Measurements from ENCODE around the gene RAB33B.

RAB33B gene

GRCh38 chr4:139492429-139492828 is 38.5 kb downstream of the RAB33B start:
- H3K9me2 ChIP-seq (replicated peaks; ENCODE audit: insufficient read depth, low read length), result no peaks in the 10 kb centered on the region
- no peak overlapping the region for H3K4me3 ChIP-seq (ENCODE audit: insufficient read depth, low read length, poor library complexity, severe bottlenecking)
- H3K9me3 ChIP-seq (ENCODE audit: insufficient read depth, low read length), result no peaks in the 10 kb centered on the region
- TF ChIP-seq EZH2phosphoT487 (conservative IDR thresholded peaks at IDR 0.05; ENCODE audit: low read length) (no peak), CTCF (IDR thresholded peaks at IDR 0.05; ENCODE audit: insufficient read depth, low read length, poor library complexity, severe bottlenecking) (no peak)
- no peaks in the 10 kb centered on the region for H3K27me3 ChIP-seq (ENCODE audit: low read length)
- no peaks in the 10 kb centered on the region; the same call in 1 of the 2 replicates for H3F3A ChIP-seq (ENCODE audit: insufficient read depth)
- H4K20me1 ChIP-seq (ENCODE audit: low read depth, low read length), result no peaks in the 10 kb centered on the region
- H3K9ac ChIP-seq (ENCODE audit: low read length), result no peak overlapping the region
- no peak overlapping the region for H3K4me2 ChIP-seq (ENCODE audit: low read depth, low read length, poor library complexity, severe bottlenecking)
- H2AFZ ChIP-seq (ENCODE audit: low read depth, low read length, severe bottlenecking), result no peak overlapping the region
- no peak overlapping the region for H3K27ac ChIP-seq (ENCODE audit: low read depth, low read length)
- no peaks in the 10 kb centered on the region for H3K79me2 ChIP-seq (ENCODE audit: insufficient read depth, low read length)
- H3K36me3 ChIP-seq (ENCODE audit: low read length), result no peaks in the 10 kb centered on the region

- Histone ChIP-seq H3K27me3 (ENCODE audit: low read length) (no peaks in the 10 kb centered on the region), H3K9me2 (replicated peaks; ENCODE audit: insufficient read depth, low read length) (no peaks in the 10 kb centered on the region), H3K9ac (ENCODE audit: low read length) (no peak overlapping the region), H3F3A (ENCODE audit: insufficient read depth) (no peaks in the 10 kb centered on the region), H3K9me3 (ENCODE audit: insufficient read depth, low read length) (no peaks in the 10 kb centered on the region), H3K4me2 (ENCODE audit: low read depth, low read length, poor library complexity, severe bottlenecking) (no peak overlapping the region), H3K4me3 (ENCODE audit: insufficient read depth, low read length, poor library complexity, severe bottlenecking) (no peak overlapping the region), H4K20me1 (ENCODE audit: low read depth, low read length) (no peaks in the 10 kb centered on the region), H2AFZ (ENCODE audit: low read depth, low read length, severe bottlenecking) (no peak overlapping the region), H3K36me3 (ENCODE audit: low read length) (no peaks in the 10 kb centered on the region), H3K79me2 (ENCODE audit: insufficient read depth, low read length) (no peaks in the 10 kb centered on the region), H3K27ac (ENCODE audit: low read depth, low read length) (no peak overlapping the region)
- TF ChIP-seq CTCF (IDR thresholded peaks at IDR 0.05; ENCODE audit: insufficient read depth, low read length, poor library complexity, severe bottlenecking) (no peak), EZH2phosphoT487 (conservative IDR thresholded peaks at IDR 0.05; ENCODE audit: low read length) (no peak)
Measured at GRCh38 chr4:139493176-139493575, 39.3 kb downstream of the RAB33B start.

- Histone ChIP-seq H3K9me3 (ENCODE audit: insufficient read depth, low read length) (no peaks in the 10 kb centered on the region), H3K36me3 (ENCODE audit: low read length) (no peaks in the 10 kb centered on the region), H3K79me2 (ENCODE audit: insufficient read depth, low read length) (no peaks in the 10 kb centered on the region), H4K20me1 (ENCODE audit: low read depth, low read length) (no peaks in the 10 kb centered on the region), H3K4me2 (ENCODE audit: low read depth, low read length, poor library complexity, severe bottlenecking) (no peak overlapping the region), H2AFZ (ENCODE audit: low read depth, low read length, severe bottlenecking) (no peak overlapping the region), H3K9me2 (replicated peaks; ENCODE audit: insufficient read depth, low read length) (no peaks in the 10 kb centered on the region), H3K4me3 (ENCODE audit: insufficient read depth, low read length, poor library complexity, severe bottlenecking) (no peak overlapping the region), H3K27me3 (ENCODE audit: low read length) (no peaks in the 10 kb centered on the region), H3K27ac (ENCODE audit: low read depth, low read length) (no peak overlapping the region), H3K9ac (ENCODE audit: low read length) (no peak overlapping the region), H3F3A (ENCODE audit: insufficient read depth) (no peaks in the 10 kb centered on the region)
- no peak for TF ChIP-seq EZH2phosphoT487 (conservative IDR thresholded peaks at IDR 0.05; ENCODE audit: low read length)
Measured at GRCh38 chr4:139499186-139499585, 45.3 kb downstream of the RAB33B start.

- Histone ChIP-seq H3K27ac (ENCODE audit: low read depth, low read length) (no peak overlapping the region), H2AFZ (ENCODE audit: low read depth, low read length, severe bottlenecking) (no peak overlapping the region), H3K9me3 (ENCODE audit: insufficient read depth, low read length) (no peaks in the 10 kb centered on the region), H3F3A (ENCODE audit: insufficient read depth) (no peaks in the 10 kb centered on the region), H3K4me2 (ENCODE audit: low read depth, low read length, poor library complexity, severe bottlenecking) (no peak overlapping the region), H3K4me3 (ENCODE audit: insufficient read depth, low read length, poor library complexity, severe bottlenecking) (no peak overlapping the region), H3K27me3 (ENCODE audit: low read length) (no peaks in the 10 kb centered on the region), H3K9ac (ENCODE audit: low read length) (no peak overlapping the region), H3K9me2 (replicated peaks; ENCODE audit: insufficient read depth, low read length) (no peaks in the 10 kb centered on the region), H4K20me1 (ENCODE audit: low read depth, low read length) (no peaks in the 10 kb centered on the region), H3K79me2 (ENCODE audit: insufficient read depth, low read length) (no peaks in the 10 kb centered on the region), H3K36me3 (ENCODE audit: low read length) (no peaks in the 10 kb centered on the region)
- TF ChIP-seq CTCF (IDR thresholded peaks at IDR 0.05; ENCODE audit: insufficient read depth, low read length, poor library complexity, severe bottlenecking) (no peak), EZH2phosphoT487 (conservative IDR thresholded peaks at IDR 0.05; ENCODE audit: low read length) (no peak)
Measured at GRCh38 chr4:139501117-139501516, 47.2 kb downstream of the RAB33B start.
